Stimulated activated CD8-positive, alpha-beta memory T cell treated with anti-CD3 and anti-CD28 coated beads, Interleukin-4, amount 100 ng/mL, for 24 hours (primary cell): ENCODE measurements around the gene LSM3.
"Not testable (repeated sequence)": the region's sequence is repeated elsewhere in the genome, so short reads cannot be mapped to it uniquely, and the experiment has no call there.

Source experiments
- DNase-seq: peaks from one replicate; pipeline ENCODE4 v3.0.0-alpha.2; 2020; ENCODE audit warnings: low read depth

LSM3 gene

GRCh38 chr3:14222457-14222856, 43.8 kb downstream of the LSM3 start:
- no peak for DNase-seq

- DNase-seq, result no peak
Observed at GRCh38 chr3:14222900-14223594, 44.4 kb downstream of the LSM3 start.

GRCh38 chr3:14223595-14223994, 45.0 kb downstream of the LSM3 start:
- no peak for DNase-seq

GRCh38 chr3:14224895-14225294, 46.3 kb downstream of the LSM3 start:
- DNase-seq, result no peak

- DNase-seq, result no peak
Observed at GRCh38 chr3:14225421-14225820, 46.8 kb downstream of the LSM3 start.

- not testable (repeated sequence) for DNase-seq
Observed at GRCh38 chr3:14226351-14226750, 47.7 kb downstream of the LSM3 start.

DNA sequence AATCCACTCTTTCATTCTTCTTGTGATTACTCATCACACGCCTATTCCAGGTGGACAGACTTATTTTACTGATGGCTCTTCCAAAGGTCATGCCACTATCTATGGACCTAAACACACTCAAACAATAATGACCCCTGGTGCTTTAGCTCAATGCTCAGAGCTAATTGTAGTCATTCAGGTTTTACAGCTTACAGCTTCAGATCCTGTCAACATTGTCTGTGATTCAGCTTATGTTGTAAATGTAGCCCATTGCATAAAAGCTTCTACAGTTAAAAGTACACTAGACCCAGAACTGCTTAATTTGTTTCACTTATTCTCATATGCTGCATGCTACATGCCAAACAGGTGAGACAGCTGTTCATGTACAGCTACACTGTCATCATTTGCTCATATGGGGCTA, 49.2 kb downstream of the LSM3 start:
- DNase-seq, result no peak

DNA sequence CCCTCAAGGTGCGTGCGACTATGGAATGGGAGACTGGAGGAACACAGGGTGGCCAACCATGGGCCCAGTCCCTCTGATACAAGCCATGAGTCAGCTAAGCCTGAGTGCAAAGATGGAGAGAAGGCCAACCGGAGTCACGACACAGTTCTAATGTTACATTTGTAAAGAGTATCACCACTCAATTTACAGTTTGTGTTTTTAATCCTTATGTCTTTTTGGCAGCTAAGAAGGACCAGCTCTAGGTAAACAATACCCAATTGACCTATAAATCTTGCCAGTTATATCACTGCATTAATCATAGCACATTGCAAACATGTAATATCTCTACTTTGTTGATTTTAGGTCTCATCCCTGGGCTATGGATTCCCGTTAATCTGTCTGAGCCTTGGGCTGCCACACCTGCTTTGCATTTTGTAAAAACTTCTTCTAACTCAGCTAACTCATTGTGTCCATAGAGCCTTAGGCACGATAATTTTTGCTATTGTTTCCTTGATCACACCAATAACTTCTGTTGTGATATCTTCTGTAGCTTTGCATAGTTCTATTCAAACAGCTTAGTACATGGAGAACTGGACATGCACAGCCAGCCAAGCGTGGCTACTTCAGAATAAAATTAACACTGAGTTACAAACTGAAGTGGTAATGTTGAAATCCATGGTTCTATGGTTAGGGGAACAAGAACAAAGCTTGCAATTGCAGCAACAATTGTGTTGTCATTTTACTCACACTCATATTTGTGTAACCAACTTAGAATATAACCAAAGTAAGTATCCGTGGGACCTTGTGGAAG, 50.3 kb downstream of the LSM3 start:
- no peak for DNase-seq

DNA sequence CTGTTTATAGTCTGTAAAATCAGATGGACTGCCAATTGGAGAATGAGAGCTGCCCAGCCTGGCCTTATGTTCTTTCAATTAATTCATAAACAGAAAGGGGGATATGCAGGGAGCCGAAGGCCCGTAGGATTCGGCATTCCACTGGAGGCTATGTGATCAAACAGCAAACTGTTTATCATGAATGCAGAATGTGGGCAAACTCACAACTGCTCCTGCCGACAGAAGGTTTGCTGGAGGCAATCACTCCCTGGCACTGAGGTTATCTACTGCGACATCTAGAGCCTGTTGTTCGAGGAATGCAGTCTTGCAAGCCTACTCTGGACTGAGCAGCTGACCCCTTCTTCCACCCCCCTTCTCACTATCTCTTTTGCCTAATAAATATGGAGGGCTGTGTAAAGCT, 51.1 kb downstream of the LSM3 start:
- DNase-seq, result not testable (repeated sequence)

GRCh38 chr3:14230729-14231128, 52.1 kb downstream of the LSM3 start:
- DNase-seq, result no peak

GRCh38 chr3:14231145-14231990, 52.8 kb downstream of the LSM3 start:
- no peak for DNase-seq

GRCh38 chr3:14231998-14232501, 53.4 kb downstream of the LSM3 start:
- no peak for DNase-seq

DNA sequence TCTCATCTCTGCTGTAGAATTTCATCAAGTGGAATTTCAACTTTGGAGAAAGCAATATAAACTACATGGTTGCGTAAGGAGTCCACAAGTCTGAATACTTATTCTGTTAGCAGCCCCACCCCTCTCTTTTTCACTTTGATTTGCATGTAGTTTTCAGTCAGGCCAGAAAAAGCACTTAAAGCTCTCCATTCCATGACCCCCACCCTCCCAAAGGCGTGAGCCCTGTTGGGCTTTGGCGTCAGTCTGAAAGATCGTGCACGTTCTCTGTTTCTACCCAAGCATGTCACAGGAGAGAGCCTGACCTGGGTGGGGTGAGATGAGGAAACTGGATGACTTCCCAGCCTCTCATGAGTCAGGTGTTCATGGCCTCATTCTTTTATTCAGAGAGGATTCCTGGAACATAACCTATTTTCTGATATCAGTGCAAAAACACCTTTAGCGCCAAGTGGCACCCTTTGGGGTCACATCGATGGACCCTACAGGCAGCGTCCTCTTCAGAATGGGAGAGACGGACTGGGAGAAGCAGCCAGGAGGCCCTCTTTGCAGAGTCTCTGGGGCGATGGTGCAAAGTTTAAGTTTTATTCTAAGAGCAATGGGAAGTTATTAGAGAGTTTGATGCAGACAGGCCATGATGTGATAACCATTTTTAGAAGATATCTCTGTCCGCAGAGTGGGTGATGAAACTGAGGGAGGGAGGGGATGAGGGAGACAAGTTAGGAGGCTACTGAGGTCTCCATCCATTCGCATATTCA, 55.8 kb downstream of the LSM3 start:
- no peak for DNase-seq

DNA sequence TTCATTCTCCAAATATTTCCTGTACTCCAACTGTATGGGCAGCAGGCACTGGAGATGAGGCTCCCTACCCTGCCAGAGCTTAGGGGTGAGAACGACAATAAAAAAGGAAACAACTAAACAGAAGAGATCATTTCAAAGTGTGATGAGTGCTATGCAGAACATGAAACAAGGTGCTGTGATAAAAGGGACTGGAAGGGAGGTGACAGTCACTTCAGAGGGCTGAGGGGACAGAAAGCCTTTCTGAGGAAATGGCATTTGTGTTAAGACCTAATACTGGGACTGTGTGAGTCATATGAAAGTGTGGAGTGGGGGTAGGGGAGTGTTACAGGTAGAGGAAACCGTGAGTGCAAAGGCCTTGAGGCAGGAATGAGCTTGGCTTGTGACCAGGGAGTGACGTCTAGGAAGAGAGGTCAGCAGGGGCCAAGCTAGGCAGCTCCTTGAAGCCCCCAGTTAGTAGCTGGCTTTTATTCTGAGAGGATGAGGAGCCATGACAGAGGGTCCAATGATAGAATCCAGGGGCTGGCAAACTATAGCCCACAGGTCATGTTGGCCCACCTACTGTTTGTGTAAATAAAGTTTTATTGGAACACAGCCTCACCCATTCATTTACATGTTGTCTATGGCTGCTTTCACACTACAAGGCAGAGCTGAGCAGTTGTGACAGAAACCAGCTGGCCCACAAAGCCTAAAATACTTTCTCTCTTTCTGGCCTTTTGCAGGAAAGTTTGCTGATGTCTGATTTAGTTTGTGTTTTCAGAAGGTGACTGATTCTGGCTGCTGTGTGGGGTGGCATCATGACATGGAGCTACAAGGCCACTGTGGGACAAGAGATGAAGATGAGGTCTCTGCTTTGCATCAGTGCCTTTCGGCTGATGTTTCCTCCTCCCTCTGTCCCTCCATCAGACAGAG, 56.6 kb downstream of the LSM3 start:
- no peak for DNase-seq

DNA sequence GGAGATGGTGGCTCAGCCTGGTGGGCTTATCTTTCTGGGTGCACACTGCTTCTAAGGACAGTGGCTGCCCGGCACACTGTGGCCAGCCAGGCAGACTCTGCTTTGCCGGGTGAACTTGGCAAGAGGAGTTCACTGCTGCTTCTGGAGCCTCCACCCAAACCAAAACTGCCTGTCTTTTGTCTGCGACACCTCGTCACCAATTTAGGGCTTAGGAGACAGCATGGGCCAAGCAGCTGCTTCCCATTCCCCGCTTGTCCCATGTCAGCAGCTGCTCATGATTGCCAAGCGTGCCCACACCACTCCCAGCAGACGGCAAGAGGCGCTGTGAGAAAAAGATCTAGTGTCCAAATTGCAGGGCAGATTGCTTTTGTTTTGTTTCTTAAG, 57.3 kb downstream of the LSM3 start:
- DNase-seq, result no peak

DNA sequence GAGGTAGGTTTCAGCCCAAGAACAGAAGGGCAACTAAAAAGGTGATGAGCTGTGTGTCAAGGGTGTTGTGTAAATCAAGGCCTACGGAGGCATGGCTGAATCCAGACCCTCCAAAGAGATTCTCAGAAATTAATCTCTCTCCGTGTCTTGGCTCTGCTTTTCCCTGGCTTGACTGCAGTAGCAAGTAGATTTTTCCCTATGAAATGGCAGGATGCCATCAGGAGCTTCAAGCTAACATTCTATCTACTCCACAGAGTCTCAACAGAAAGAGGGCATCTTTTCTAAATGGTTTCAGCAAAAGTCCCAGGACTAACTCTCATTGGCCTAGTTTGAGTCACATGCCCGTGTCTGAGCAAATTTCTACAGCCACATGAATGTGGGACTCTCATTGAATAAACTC, 58.3 kb downstream of the LSM3 start:
- no peak for DNase-seq

DNA sequence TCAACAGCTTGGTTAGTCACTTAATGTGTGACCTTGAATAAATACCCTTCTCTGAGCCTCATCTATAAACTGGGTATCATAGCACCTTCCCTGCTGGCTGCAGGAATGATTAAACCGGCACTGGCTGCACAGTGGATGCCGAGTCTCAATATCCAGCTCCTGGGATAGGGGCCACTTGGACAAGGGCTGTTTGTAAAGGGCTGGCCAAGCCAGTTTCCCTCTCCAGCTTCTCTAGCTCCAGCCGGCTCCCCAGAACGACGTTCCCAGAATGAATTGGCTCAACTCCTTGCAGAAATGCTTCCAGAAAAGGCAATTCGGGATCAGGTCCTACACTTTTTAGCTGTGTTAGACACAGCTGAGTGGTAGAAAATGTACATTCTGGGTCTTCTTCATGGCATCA, 58.8 kb downstream of the LSM3 start:
- DNase-seq, result no peak

DNA sequence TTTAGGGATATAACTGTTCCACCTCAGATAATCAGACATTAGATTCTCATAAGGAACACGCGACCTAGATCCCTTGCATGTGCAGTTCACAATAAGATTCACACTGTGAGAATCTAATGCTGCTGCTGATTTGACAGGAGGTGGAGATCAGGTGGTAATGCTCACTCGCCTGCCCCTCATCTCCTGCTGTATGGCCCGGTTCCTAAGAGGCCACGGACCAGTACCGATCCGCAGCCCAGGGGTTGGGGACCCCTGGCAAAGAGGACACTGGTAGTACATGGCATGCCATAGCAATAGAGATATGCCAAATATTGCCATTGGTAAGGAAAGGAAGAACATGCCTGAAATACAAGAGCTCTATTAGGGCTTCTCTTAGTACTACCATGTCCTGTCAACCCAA, 59.7 kb downstream of the LSM3 start:
- no peak for DNase-seq

GRCh38 chr3:14238930-14239329, 60.3 kb downstream of the LSM3 start:
- DNase-seq, result no peak

GRCh38 chr3:14239940-14240339, 61.3 kb downstream of the LSM3 start:
- DNase-seq, result no peak

DNA sequence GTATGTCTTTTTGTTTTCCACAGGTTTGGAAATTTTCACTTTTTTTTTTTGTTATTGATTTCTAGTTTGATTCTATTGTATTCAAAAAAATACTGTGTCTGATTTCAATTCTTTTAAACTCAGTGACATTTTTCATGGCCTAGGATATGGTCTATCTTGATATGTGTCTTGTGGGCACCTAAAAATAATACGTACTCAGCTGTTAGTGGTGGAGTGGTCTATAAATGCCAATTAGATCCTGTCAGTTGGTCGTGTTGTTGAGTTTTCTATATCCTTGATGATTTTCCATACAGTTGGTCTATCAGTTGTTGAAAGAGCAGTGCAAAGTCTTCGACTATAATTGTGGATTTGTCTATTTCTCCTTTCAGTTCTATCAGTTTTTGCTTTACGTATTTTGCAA, 61.7 kb downstream of the LSM3 start:
- no peak for DNase-seq
